Stimulated activated CD4-positive, alpha-beta T cell treated with anti-CD3 and anti-CD28 coated beads, TNF-alpha, amount 100 ng/mL, for 48 hours (primary cell): ENCODE data around the gene PRKAR2B.
"Not testable (repeated sequence)": the region's sequence is repeated elsewhere in the genome, so short reads cannot be mapped to it uniquely, and the experiment has no call there.

Source experiments
- DNase-seq, 3 donors: peaks; one replicate each; pipeline ENCODE4 v3.0.0-alpha.2; 2020; ENCODE audit warnings: low read depth in 3 of 3

PRKAR2B gene

GRCh38 chr7:107077699-107078516 lies 33.4 kb downstream of the PRKAR2B start:
- DNase-seq, result no peak

GRCh38 chr7:107078517-107078966 lies 34.0 kb downstream of the PRKAR2B start:
- DNase-seq, result no peak

- DNase-seq, result no peak
Measured at GRCh38 chr7:107079212-107079940, 34.9 kb downstream of the PRKAR2B start.

- no peak for DNase-seq
Measured at GRCh38 chr7:107080099-107080505, 35.6 kb downstream of the PRKAR2B start.

- no peak for DNase-seq
Measured at GRCh38 chr7:107080533-107080932, 36.0 kb downstream of the PRKAR2B start.

DNA sequence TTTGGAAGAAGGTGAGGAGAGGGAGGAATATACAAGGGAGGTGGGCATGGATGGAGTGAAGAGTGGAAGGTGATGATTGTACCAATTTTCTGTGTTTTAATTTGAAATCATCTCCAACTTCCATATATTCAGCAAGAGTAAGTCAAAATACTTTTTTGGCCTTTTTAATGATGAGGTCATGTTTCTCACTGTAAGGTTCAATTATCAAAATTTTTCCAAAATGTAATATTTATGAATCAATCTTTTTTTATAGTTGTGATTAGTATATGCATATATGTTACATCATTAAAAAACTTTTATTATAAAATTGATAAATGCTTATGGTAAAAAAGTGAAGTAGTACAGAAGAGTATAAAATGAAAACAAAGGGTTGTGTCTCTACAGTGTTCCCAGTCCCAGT lies 40.7 kb downstream of the PRKAR2B start:
- no peak for DNase-seq

- DNase-seq, result no peak
Measured at GRCh38 chr7:107089627-107090026, 45.1 kb downstream of the PRKAR2B start.

- no peak for DNase-seq
Measured at GRCh38 chr7:107090457-107090856, 46.0 kb downstream of the PRKAR2B start.

- no peak for DNase-seq
Measured at GRCh38 chr7:107091306-107091705, 46.8 kb downstream of the PRKAR2B start.

DNA sequence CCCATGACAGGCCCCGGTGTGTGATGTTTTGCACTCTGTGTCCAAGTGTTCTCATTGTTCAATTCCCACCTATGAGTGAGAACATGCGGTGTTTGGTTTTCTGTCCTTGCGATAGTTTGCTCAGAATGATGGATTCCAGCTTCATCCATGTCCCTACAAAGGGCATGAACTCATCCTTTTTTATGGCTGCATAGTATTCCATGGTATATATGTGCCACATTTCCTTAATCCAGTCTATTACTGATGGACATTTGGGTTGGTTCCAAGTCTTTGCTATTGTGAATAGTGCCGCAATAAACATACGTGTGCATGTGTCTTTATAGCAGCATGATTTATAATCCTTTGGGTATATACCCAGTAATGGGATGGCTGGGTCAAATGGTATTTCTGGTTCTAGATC lies 49.2 kb downstream of the PRKAR2B start:
- DNase-seq, result not testable (repeated sequence)

GRCh38 chr7:107099154-107099553 lies 54.6 kb downstream of the PRKAR2B start:
- DNase-seq, result not testable (repeated sequence)

DNA sequence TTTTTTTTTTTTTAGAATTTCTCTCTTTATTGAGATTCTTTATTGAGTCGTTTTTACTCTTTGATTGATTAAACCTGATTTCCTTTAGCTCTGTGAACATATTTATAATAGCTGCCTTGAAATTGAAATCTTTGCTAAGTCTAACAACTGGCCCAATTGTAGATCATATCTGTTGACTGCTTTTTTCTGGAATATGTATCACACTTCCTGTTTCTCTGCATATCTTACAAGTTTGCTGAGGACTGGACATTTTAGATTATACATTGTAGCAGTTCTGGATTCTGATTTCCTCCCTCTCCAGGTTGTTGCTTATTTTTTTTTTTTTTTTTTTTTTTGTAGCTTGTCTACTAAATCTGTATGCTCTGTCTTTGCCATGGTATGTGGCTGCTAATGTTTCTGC lies 56.3 kb downstream of the PRKAR2B start:
- no peak for DNase-seq

GRCh38 chr7:107103369-107103768 lies 58.9 kb downstream of the PRKAR2B start:
- no peak for DNase-seq

GRCh38 chr7:107104801-107105200 lies 60.3 kb downstream of the PRKAR2B start:
- no peak for DNase-seq

DNA sequence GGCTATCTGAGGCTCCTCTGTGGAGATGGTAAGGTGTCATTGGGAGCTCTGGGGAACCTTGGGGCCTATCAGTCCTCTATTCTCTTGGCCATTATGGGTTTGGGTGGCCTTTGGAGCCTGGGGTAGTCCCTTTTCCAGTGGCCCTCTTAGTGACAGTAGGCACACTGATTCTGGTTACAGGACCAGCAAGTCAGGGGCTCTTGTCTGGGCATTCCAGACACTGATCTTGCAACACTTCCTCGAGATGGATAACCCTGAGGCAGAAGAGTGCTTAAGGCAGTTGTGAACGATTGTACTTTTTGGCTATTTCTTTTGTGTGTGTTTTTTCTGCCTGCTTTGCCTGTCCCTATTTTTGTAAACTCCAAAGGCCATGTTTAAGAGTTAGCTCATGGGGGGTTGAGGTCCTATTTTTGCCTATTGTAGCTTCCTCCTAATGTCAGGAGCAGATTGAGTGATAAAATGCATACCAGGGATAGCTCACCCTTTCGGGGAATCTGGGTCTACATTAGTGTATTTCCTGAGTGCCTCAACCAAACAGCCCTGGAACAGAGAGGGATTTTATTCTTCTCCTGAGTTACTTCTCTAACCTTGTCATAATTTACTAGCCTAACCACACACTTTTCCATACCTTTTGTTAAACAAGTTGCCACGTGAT lies 61.2 kb downstream of the PRKAR2B start:
- no peak for DNase-seq

- no peak for DNase-seq
Measured at GRCh38 chr7:107108793-107109371, 64.4 kb downstream of the PRKAR2B start.

DNA sequence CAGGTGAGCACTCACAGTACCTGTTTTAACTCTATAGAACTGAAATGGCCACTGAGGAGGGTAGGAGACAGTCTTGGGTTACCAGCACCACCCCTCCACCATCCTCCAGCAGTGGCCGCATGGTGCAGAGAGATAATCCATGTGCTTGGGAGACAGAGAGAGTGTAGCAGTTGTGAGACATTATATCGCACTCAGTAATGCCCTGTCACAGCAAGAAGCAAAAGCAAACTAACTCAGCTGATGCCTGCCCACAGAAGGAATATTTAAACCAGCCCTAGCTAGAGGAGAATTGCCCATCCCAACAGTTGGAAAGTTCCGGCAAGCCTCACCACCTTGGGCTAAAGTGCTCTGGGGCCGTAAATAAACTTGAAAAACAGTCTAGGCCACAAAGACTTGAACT lies 65.5 kb downstream of the PRKAR2B start:
- no peak for DNase-seq

- no peak for DNase-seq
Measured at GRCh38 chr7:107111196-107111595, 66.7 kb downstream of the PRKAR2B start.

DNA sequence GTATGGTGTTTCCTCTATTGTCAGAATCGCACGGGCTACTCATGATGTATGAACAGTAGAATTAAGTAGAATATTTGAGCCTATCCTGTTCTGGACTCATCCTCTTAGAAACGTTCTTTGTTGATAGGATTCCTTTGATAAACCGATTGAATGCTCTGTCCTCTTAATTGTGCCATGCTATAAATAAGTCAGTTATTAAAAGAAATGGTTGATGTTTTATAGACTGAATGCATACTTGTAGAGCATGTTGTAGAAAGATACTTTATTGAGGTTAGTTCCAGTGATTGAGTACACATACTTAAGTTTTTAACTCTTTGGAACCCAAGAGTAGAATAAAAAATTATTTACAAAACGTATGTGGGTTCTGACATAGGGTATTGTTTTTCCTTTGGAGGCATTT lies 69.4 kb downstream of the PRKAR2B start:
- DNase-seq, result no peak

GRCh38 chr7:107115114-107115513 lies 70.6 kb downstream of the PRKAR2B start:
- DNase-seq, result no peak

DNA sequence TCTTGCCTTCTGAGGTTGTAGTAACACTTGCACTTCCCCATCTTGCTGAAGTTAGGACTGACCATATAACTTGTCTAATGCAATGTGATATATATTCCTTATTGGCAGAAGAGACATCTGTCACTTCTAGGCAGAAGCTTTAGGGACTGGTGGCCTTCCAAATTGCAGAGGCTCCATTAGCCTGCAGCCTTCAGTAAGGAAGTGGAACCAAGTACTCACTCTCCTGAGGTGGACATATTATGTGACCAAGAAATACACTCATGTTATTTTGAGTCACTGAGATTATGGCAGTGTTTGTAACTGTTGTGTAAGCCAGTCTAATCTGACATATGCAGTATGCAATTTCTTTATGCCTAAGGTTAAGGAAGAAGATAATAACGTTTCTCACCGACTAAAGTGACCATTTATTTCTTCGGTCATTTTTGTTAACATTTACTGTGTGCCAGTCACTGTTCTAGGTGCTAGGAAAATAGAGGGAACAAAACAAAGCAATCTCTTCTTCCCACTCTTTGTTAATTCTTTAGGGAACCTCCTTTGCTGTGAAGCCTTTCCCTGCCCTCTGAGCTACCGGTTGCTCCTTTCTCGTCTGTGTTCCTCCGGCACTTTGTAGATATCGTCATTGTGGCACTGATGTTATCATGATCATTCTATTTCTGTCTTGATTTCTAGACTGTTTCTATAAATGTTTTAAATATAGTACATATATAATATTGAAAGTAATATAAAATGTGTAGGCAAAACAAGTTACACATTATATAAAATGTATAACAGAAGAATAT lies 71.4 kb downstream of the PRKAR2B start:
- DNase-seq, result no peak
